Stimulated activated CD4-positive, alpha-beta T cell treated with anti-CD3 and anti-CD28 coated beads, Interleukin-4, amount 100 ng/mL, for 48 hours (primary cell): ENCODE measurements around the gene PSMD6.

Experiments used
- DNase-seq, 2 donors: peaks; one replicate each; pipeline ENCODE4 v3.0.0-alpha.2; 2020; ENCODE audit warnings: low read depth in 2 of 2

Gene PSMD6

GRCh38 chr3:64008487-64009351 lies 14.6 kb downstream of the PSMD6 start:
- no peak for DNase-seq

- DNase-seq: no peak
Observed at GRCh38 chr3:64008017-64008416, 15.3 kb downstream of the PSMD6 start.

DNA sequence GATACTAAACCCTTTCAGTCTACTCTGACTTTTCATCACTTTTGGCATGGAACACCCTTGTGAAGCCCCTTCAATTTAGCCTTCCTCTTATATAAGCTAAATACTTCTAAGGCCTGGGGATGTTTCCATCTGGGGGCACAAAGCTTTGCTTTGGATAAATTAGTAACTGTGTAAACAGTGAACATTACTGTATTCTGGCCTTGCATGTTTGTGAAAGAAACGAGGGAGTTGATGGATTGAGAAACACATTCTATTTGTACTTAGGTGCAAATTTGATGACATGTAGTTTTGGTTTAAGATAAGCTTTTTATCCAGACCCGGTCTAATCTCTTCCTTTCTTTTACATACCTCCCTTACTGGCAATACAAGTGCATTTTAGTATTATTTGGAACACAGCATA lies 19.7 kb downstream of the PSMD6 start:
- DNase-seq: no peak

DNA sequence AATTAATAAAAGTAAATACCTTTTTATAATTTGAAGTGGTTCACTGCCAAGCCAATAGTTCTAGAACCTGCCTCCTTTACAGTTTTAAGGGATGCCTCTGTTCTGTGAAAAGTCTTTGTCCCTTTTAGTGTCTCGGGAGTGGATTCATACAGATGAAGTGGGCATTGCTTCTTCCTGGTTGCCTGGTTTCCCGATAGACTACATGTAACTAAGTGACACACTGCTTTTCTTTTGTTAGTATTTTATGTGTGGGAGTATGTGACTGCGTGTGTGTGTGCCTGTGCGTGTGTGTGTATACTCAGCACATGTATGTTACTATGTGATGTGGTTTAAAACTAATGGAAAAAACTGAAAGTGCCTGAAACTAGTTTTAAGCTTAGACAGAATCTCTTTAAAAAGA lies 21.1 kb downstream of the PSMD6 start:
- DNase-seq: no peak

GRCh38 chr3:64000453-64001055 lies 22.7 kb downstream of the PSMD6 start:
- DNase-seq: no peak

DNA sequence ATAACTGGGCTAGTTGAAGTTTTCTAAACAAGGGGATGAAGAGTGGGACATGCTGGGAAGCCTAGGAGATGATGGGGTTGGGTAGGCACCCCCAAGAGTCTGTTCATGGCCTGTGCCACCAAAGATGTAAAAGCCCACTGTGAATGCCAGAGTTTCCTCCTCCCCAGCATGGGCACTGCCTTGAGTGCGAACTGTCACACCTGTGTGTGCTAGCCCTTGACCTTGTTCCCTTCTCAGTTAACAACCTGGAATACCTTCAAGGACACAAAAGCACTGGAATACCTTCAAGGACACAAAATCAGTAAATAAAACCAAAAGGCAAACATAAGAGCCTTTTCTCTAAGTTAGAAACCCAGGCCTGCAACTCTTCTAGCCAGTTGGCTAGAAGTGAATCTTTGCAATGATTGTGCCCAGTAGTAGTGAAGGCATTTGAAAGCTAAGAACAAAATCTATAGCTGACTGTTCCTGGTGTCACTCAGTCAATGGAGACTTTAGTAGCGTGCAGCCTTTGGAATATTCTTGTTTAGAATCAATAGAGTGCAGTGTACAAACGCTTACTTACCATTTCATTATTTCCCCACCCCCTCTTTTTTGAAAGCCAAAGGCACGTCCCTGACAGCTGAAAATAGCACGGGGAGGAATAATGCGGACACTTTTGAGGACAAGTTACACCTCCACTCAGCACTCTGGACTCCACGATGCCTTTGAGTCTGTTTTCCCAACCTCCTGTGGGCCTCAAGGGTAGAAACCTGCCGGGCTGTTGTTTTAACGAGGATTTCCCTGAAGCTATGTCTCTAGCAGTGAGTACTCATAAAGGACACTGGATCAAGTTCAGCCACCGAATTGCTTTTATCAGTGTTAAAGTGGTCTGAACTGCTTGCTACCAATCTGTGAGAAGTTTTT lies 24.2 kb downstream of the PSMD6 start:
- DNase-seq: no peak

- DNase-seq: no peak
Observed at GRCh38 chr3:63995086-63995485, 28.2 kb downstream of the PSMD6 start.

DNA sequence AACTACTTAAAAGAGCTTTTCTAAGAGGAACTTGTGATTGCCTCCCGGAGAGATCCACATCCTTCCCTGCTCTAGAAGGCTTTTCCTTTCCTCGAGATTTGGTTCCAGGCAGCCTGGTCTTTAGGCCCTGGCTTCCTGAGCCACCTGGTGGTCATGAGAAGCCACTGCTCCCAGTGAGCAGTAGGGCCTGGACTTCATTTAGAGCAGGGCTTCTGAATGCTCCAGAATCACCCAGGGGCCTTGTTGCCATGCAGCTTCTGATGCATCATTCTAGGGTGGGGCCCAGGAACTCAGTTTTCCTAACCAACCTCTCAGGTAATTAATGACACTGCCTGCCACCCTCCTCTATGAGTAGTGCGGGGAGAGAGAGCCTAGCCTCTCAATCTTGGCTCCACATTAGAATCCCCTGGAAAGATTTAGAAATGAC lies 29.6 kb downstream of the PSMD6 start:
- peak; percentile 23 to 28 for DNase-seq

DNA sequence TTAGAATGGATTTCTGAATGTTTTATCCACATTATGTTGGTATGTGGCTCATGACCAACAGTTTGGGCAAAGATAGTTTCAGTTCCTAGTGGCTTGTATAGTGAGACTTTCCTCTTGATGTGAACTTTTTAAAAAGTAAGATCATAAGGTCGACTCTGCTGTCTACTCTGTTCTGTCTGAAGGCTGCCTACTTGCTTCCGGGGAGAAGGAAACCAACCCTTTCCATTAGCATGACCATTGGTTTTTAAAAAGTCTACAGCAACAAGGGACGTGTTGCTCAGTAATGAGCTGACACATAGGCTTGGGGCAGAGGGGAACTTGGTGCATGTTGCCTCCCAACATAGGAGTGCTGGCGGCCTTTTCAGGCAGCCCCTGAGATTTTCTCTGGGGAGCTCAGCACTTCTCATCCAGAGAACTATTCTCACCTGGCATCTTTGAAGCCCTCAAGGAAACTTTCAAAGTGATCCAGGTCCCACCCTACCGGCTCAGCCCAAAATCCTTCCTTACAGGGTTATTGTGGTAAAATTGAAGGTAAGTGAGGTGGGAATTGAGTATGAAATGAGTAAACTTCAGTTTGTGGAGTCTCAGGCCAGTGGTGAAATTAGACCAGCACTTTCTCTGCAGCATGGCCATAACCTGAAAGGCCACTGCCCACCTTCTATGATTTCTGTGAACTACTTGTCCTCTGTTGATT lies 30.6 kb downstream of the PSMD6 start:
- DNase-seq: no peak

DNA sequence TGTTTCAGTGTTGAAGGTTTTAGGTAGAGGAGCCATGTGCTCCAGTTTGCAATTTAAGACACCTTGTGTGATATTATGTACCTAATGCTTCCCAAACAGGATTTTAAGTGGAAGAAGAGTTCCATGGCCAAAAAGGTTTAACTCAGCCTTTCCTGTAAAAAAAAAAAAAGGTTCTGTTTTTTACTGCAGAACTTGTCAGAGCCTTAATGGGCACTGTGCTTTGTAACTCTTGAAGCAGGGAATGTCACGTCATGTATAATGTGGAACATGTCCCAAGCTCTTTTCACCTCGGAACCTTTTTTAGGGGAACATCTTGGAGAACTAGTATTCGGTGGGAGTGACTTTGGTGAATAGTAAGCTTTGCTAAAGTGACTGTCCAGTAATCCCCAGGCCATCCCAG lies 31.6 kb downstream of the PSMD6 start:
- no peak for DNase-seq

GRCh38 chr3:63990733-63991132 lies 32.6 kb downstream of the PSMD6 start:
- DNase-seq: no peak

DNA sequence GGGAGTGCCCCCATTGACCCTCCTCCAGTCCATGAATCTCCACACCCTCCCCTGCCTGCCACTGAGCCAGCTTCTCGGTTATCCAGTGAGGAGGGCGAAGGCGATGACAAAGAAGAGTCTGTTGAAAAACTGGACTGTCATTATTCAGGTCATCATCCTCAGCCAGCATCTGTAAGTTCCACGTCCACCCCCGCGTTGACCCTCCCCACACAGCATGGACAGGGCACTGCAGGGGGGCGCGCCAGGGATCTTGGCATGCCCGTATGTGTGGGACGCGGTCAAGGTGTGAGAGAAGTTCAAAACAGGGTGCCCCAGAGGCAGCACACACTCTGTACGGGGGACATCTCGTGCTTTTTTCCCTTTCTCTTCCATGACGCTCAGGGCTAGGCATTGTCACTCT lies 33.1 kb downstream of the PSMD6 start:
- DNase-seq: no peak

GRCh38 chr3:63988943-63989342 lies 34.4 kb downstream of the PSMD6 start:
- no peak for DNase-seq

DNA sequence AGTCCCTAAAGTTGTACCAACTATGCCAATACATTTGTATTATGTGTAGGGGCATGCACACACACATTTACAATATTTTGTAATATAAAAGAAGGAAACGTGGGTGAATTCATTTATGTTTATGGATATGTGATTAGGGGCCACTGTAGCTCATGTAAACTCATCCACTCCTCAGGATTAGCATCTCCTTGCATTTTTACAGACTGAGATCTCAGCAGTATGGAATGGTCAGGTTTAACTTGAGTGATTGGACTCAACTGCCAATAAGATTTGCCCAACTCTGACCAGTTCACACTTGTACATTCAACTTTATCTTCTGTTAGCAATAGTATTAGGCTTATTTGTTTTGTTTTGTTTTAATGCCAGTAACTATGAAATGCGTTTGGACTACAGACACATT lies 36.5 kb downstream of the PSMD6 start:
- no peak for DNase-seq

- DNase-seq: no peak
Observed at GRCh38 chr3:63986146-63986545, 37.1 kb downstream of the PSMD6 start.

DNA sequence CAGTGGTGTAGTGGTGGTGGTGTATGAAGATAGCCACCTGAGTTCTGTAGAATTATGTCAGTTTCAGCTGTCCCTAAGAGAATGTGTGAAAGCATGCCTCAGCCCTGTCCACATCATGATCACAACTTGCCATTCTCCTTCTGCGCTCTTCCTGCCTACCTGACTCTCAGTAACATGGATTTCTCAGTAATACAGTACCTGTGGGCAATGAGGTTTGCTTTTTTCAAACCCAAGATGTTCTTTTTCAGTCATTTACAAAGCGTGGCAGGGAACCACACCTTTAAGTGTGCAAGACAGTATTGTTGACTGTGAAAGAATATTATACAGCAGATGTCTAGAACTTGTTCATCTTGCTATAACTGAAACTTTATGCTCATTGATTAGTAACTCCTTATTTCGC lies 38.9 kb downstream of the PSMD6 start:
- no peak for DNase-seq

- DNase-seq: no peak
Observed at GRCh38 chr3:63981980-63982379, 41.3 kb downstream of the PSMD6 start.

DNA sequence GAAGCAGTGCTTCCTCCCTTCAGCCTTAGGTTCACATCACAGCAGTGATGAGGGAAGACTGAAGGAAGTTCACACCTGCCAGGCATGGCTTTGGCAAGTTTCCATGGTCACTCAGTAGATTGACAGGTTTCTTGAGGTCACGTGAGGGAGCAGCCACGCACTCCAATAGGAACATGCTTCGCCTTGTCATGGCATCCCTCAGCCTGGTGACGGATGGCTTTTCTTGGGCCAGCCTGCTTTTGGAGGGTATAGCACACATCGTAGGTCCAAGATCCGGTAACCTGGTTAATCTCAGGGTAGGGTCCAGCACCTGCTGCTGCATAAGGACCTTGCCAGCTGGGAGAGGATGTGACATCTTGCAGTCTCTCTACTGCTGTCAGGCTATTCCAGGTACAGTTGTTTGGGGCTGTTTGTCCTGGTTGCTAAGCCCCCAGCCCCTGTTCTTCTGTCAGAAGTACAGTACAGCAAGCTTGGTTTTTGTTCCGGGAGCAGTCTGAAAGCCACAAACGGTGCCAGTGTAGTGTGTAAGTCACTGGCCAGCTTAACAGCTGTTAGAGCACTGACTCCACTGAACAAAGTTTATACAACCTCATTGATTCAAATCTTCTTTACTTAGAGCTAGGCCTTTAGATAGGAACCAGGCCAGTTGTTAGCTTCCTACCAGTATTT lies 42.3 kb downstream of the PSMD6 start:
- no peak for DNase-seq

GRCh38 chr3:63980019-63980418 lies 43.3 kb downstream of the PSMD6 start:
- DNase-seq: no peak

- DNase-seq: no peak
Observed at GRCh38 chr3:63979093-63979885, 44.0 kb downstream of the PSMD6 start.
